ENCODE results near the gene VPS26C.
"Not testable (repeated sequence)": the region's sequence is repeated elsewhere in the genome, so short reads cannot be mapped to it uniquely, and the experiment has no call there.

Gene VPS26C

DNA sequence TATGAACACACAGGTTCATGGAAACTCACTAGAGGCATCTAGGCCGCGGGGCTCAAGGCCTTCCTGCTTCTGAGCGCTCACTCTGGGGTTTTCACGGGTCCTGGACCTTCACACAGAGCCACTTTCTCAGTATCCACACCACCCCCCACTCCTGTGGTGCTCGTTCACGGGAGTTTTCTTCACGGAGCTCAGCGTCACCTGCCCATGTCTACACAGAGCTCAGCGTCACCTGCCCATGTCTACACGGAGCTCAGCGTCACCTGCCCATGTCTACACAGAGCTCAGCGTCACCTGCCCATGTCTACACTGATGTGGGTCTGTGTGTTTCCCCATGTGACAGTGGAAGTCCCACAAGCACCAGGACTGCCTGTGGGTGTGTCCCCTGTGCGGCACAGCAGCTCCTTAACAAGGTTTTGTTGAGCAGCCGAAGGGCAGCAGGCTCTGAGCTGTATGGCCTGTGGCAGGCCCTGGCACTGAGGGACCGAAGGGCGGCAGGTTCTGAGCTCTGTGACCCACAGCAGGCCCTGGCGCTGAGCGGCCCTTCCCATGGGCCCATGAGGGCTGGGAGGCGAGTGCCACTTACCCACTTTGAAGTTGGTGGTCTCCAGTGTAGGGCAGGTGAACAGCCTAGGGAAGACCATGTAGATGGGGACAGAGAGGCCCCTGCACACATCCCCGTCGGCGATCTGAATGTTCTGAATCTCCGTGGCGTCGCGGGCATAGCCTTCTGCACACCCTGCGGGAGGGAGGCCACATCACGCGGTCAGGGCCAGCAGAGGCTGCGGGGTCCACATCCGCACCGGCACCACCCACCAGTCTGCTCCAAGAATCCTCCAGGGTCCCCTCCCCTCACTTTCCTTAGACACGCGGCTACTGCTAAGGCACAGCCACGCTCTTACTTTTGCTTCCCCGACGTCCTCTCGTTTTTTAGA is 39.8 kb downstream of the VPS26C start:
- DNase-seq, result no peak

DNA sequence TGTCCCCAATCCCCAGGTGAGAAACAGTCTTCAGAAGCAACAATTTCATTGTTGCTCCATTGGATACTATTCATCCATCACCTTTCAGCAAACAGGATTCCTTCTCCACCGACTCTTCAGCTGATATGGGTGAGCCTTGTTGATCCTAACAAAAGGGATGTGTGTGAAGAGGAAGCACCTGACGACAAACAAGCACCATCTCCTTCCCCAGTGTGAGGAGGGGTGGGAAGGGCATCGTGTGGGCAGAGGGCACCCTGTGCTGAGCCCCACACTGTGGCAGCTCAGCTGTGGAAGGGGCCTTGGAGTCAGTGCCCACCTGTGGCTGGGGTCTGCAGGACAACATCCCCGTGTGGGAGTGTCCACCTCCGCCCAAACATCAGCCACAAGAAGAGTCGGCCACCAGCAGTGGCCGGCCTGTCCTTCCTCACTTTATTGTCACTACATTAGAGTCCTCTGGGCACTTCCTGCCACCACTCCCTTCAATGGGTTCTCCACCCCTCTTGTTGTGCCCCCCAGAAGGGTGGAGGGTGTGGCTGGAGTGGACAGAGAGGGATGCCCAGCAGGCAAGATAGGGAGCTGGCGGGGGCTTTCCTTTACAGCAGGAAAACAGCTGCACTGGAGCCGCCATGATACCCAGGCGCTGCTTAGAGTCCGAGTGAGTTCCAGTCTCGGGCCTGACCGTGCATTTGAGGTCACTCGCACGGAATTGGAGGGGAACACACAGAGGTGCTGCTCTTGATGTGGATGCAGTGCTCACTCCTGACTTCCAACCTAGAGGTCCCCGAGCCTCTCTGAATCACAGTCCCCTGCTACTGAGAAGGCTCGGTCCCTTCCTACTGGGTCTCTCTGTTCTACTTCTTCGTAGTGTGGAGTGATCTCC is 40.9 kb downstream of the VPS26C start:
- DNase-seq, result no peak

DNA sequence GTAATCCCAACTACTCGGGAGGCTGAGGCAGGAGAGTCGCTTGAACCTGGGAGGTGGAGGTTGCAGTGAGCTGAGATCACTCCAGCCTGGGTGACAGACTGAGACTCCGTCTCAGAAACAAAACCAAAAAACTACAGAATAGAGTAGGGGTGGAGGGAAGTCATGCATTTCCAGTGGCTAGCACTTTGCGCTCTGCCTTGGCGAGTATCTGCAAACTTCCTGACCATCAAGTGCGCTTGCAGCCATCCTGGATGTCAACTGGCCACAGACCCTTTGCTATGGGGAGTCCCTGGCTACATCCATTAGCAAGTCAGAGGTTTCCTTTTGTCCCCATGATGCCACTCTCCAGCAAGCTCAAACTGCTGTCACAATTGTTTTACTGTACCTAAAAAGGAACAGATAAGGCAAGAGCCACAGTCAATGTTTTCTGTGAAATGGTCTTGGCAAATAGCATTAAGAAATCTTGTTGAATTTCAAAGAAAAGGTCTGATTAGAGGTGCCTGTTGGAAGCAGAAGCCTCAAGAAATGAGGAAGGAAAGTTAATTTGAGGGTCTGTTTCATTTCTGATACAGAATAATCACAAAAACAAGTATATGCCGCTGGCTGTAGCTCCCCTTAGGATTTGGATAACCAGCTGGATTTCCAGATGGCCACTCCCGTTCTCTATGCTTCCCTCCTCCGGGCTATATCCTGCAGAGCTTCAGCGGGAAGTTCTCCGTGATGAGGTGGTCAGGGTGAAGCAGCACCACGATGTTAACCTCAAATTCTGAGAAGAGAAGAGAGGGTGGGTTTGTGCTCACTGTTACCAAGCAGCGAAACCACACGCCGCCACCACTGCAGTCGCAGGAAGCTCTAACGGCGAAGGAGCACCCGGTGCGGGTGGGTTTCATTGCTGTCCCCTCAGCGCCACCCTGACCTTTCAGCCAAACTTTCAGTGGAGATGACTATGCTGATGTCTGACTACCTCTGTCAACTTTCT is 42.0 kb downstream of the VPS26C start:
- DNase-seq, result no peak

DNA sequence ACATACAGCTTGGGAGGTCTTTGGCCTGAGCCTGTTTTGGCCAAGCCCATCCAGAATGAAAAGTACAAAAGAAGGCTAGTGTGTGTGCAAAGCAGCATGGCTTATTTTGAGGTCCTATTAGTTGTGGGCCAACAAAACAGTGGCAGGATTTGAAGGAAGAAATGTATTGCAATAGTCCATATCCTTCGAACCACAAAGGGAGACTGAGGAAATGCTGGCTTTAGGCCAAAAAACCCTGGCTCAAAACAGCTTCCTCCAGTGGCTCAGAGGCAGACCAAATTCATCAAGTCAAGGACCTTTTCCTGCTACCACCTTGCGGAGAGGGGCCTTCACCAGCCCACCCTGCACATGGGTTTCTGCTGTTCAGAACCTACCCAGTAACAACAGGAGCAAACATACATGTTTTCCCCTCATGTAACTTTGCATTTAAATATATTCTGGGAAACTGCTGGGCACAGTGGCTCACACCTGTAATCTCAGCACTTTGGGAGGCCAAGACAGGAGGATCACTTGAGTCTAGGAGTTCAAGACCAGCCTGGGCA is 43.3 kb downstream of the VPS26C start:
- DNase-seq, result no peak

GRCh38 chr21:37222248-37222647 is 44.9 kb downstream of the VPS26C start:
- not testable (repeated sequence) for DNase-seq

- DNase-seq, result peak; percentile 96 to 97 (median 96)
Measured at GRCh38 chr21:37220981-37221664, 46.0 kb downstream of the VPS26C start.

GRCh38 chr21:37220433-37220980 is 46.6 kb downstream of the VPS26C start:
- peak; percentile 29 to 55 (median 30) for DNase-seq

GRCh38 chr21:37219761-37220432 is 47.2 kb downstream of the VPS26C start:
- DNase-seq, result peak in 1 of 3 donors; percentile 7

DNA sequence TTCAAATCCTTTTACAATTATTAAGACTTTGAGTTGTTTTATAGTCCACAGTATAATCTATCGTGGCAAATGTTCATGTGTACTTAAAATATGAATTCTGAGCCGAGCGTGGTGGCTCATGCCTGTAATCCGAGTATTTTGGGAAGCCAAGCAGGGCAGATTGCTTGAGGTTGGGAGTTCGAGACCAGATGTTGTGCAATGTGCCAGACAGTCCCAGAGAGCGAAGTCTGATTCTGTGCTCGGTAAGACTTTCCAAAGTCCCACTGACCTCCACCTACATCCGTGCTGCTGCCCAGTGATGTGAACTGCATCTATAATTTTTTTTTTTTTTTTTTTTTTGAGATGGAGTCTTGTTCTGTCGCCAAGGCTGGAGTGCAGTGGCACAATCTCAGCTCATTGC is 52.2 kb downstream of the VPS26C start:
- no peak for DNase-seq

- no peak for DNase-seq
Measured at GRCh38 chr21:37210799-37211198, 56.3 kb downstream of the VPS26C start.

DNA sequence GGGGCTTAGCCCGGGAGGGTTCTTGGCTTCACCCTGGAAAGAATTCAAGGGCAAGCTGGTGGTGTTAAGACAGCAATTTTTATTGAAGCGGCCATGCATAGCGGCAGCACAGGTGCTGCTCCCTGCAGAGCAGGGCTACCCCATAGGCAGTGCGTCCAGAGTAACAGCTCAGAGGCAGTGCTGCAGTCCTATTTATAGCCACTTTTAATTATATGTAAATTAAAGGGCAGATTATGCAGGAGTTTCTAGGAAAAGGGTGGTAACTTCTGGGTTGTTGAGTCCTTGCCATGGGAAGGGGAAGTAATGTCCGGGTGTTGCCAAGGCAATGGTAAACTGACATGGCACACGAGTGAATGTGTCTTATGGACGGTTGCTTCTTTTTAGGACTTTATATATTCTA is 57.0 kb downstream of the VPS26C start:
- DNase-seq, result peak; percentile 18 to 57 (median 36)

GRCh38 chr21:37208741-37209225 is 58.4 kb downstream of the VPS26C start:
- no peak for DNase-seq

GRCh38 chr21:37208056-37208721 is 58.9 kb downstream of the VPS26C start:
- peak; percentile 92 to 97 (median 95) for DNase-seq

DNA sequence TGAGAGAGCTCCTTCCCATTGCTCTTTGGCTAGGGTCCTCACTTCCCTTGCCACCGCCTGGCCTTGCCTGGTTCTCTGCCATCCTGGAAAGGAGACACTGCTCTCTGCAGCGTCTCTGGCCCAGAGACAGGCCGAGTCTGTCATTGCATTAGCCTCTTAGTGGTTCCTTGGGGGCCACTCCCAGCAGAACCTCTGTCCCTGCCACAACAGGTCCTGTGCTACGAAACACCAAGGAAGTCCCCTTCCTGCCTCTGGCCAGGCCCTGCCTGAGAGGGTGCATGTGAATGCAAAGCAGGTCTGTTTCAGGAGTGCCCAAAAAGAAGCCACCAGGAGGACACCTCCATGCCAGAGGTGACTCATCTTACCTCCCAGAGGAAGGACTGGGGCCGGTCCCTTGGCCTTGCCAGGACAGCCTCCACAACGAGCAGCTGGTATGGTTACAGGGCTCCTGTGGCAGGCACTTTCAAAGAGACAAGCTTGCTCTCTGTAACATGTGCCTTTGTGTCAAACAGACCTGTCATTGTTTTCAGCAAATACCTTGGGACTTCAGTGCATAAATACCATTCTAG is 59.6 kb downstream of the VPS26C start:
- peak in 2 of 3 donors; percentile 34 to 41 for DNase-seq

GRCh38 chr21:37206496-37206895 is 60.6 kb downstream of the VPS26C start:
- DNase-seq, result peak; percentile 67 to 83 (median 72)

GRCh38 chr21:37204580-37204979 is 62.6 kb downstream of the VPS26C start:
- no peak for DNase-seq

- no peak for DNase-seq
Measured at GRCh38 chr21:37202221-37203110, 64.7 kb downstream of the VPS26C start.
